22Rv1 (cell line): ENCODE data around the gene NKAPL.

Experiments used
- H3K27ac ChIP-seq: fragments of 450-650 bp; 2 replicates; pipeline ENCODE4 v1.5.1; 2017
- CTCF ChIP-seq: fragments of 450-650 bp; IDR thresholded peaks from 2 replicates; pipeline ENCODE4 v1.5.1; 2017; ENCODE audit warnings: mild to moderate bottlenecking
- ZFX ChIP-seq: fragments of 450-650 bp; IDR thresholded peaks from 2 replicates; pipeline ENCODE4 v1.6.1; 2017; ENCODE audit warnings: antibody characterized with exemption, borderline replicate concordance

The NKAPL gene

DNA sequence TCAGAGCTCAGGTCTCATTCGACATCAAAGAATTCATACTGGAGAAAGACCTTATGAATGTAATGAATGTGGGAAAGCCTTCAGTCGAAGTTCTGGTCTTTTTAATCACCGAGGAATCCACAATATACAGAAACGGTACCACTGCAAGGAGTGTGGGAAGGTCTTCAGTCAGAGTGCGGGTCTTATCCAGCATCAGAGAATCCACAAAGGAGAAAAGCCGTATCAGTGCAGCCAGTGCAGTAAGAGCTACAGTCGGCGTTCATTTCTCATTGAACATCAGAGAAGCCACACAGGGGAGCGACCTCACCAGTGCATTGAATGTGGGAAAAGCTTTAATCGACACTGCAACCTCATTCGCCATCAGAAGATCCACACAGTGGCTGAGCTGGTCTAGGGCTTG, 26.3 kb upstream of the NKAPL start:
- TF ChIP-seq CTCF (no peak), ZFX (no peak)

GRCh38 chr6:28235912-28236452, 23.1 kb upstream of the NKAPL start:
- no peak for TF ChIP-seq ZFX
- no peak for TF ChIP-seq CTCF
- H3K27ac ChIP-seq = no peak overlapping the region

More for the DNA sequence above, 26.3 kb upstream of the NKAPL start:
- H3K27ac ChIP-seq = no peak overlapping the region

DNA sequence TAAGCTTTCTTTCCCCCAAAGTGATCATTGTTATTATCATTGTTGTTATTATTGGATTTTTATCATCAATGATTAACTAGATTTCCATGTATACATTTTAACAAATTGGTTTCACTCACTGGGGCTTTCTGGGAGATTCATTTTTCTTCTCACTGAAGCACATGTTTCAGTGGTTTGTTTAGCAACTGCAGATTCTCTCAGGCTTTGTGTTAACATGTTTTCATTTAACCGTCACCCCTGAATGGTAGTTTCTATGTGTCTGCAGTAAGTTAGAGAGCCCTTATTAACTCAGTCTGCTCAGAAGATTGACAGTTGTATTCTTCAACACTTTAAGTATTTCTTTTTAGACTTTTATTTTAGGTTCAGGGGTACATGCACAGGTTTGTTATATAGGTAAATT, 19.5 kb upstream of the NKAPL start:
- TF ChIP-seq CTCF (no peak), ZFX (no peak)
- no peak overlapping the region for H3K27ac ChIP-seq

GRCh38 chr6:28240471-28240870, 18.6 kb upstream of the NKAPL start:
- TF ChIP-seq CTCF (no peak), ZFX (no peak)
- no peak overlapping the region for H3K27ac ChIP-seq

GRCh38 chr6:28243946-28244345, 15.2 kb upstream of the NKAPL start:
- H3K27ac ChIP-seq = no peak overlapping the region
- no peak for TF ChIP-seq CTCF
- TF ChIP-seq ZFX = no peak

GRCh38 chr6:28245206-28245941, 13.7 kb upstream of the NKAPL start:
- no peak overlapping the region for H3K27ac ChIP-seq
- TF ChIP-seq ZFX = no peak

DNA sequence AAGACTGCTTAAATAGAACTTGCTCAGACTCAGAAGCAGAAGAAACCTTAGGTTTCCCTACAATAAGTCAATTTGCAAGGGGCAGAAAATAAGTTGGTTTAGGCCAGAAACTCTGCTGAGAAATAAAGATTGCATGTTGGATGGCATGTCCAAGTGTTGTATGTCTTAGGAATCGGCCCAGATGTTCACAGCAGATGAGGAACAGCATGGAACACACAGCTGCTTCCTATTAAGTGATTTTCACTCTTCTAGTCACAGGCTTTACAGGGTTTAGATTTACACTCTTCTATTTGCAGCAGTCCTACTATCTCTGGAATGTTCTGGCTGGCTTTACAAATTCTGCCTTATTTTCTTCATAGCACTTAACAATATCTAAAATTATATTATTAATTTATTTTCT, 10.2 kb upstream of the NKAPL start:
- TF ChIP-seq ZFX (no peak), CTCF (no peak)
- H3K27ac ChIP-seq = no peak overlapping the region

DNA sequence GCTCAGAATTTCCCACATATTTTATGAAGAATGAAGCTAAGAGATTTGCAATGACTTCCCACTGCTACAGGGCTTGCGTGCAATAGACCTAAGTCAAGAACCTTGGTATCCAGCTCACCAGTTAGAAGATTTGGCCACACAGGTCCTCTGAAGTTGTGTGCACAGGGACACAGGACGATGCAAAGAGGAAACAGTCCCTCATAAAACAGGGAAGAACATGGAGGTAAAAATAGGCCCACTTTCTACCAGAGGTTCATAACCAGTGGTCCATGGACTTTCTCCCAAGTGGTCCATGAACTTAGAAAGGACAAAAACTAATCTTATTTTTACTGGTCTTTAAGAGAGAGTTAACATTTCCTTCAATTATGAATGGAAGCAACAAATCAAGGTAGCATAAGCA, 8.3 kb upstream of the NKAPL start:
- H3K27ac ChIP-seq = no peak overlapping the region
- TF ChIP-seq CTCF = no peak
- TF ChIP-seq ZFX = no peak
